SKM-1 treated with dmso at 0.1 percent for 144 hours (cell line): ENCODE data around the gene TMEM87B.
"Not testable (repeated sequence)": the region's sequence is repeated elsewhere in the genome, so short reads cannot be mapped to it uniquely, and the experiment has no call there.

Experiments
- DNase-seq: peaks from one replicate; lab custom pipeline; 2025; ENCODE audit not compliant: unreplicated experiment; lab: John Stamatoyannopoulos, UW

The TMEM87B gene

DNA sequence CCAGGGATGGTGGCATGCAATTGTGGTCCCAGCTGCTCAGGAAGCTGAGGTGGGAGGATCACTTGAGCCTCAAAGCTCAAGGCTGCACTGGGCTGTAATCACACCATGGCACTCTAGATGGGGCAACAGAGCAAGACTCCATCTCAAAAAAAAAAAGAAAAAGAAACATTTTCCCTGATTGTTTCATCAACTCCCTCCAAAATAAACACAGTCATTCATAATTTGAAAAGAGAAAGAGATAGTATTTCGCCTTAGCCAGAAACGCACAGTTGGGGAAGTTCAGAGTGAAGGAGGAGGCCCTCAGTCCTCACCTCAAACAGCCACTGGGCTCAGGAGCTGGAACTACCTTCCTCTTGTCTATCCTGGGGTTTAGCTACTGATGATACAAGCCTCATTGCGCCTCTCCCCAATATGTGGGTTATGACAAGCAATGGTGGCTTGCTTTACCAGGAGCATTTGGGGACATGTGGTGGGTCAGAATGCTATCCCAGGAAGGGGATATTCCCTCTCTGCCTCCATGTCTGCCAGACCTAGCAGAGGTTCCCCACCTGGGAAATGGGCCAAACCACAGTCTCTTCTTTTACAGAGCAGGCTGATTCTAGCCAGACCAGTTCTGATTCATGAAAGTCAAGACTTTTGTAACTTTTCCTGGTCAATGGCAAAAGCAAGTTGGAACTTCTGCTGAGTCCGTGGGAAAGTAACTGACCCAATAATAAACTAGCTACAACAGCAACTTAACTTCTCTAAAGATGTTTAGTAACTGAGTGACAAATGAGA, 22.2 kb upstream of the TMEM87B start:
- DNase-seq, result peak; percentile 22

GRCh38 chr2:112033600-112033999, 21.5 kb upstream of the TMEM87B start:
- DNase-seq, result no peak

DNA sequence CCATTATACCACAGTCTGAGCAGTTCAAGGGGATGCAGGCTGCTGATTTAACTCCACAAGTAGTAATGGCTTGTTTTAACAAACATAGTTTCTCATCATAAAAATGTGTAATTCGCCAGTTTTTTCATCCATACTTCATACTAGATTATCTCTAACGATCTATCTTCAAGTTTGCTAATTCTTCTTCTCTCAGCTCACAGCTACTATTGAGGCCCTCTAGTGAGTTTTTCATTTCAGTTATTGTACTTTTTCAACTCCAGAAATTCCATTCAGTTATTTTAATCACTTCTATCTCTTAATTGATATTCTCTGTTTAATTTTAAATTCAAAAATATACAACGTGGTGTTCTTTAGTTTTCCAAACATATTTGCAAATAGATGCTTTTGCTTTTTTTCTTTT, 20.1 kb upstream of the TMEM87B start:
- no peak for DNase-seq

- DNase-seq, result no peak
Observed at GRCh38 chr2:112035786-112036185, 19.3 kb upstream of the TMEM87B start.

DNA sequence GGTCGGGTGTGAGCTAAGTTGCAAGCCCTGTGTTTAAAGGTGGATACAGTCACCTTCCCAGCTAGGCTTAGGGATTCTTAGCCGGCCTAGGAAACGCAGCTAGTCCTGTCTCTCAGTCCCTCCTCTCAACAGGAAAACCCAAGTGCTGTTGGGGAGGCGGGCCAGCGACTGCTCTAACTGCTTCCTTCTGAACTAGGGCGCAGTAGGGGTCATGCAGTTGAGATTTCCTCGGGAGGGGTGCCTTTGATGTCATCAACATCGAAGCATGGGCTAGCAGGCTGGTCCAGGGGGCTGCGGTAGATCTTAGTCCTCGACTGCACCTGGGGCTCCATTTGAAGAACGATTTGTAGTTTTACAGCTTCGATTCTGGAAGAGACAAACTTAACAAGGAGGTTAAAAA, 15.5 kb upstream of the TMEM87B start:
- DNase-seq, result not testable (repeated sequence)

DNA sequence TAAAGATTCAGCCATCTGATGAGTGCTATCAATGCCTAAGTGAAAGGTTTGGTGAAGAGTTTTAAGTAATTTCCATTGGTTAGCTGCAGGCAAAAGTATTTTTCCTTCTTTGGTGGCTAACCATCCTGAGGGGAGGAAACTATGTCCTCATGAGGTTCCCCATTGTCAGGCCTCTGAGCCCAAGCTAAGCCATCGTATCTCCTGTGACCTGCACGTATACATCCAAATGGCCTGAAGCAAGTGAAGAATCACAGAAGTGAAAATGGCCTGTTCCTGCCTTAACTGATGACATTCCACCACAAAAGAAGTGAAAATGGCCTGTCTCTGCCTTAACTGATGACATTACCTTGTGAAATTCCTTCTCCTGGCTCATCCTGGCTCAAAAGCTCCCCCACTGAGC, 15.0 kb upstream of the TMEM87B start:
- not testable (repeated sequence) for DNase-seq

DNA sequence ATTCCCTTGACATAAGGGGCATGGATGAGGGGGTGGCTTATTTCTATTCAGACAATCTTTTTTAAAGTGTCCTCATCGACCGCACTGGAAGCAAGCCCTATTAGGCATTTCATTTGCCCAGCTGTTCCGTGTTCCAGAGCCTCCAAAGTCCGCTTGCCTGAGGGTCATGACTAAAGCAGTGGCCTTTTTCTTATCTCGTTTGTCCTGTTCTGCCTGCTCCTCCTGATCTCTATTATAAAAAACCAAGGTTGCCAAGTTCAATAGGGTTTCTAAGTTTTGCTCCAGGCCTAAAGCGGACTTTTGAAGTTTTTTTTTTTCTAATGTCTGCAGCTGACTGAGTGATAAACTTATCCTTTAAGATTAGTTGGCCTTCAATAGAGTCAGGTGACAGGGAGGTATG, 13.6 kb upstream of the TMEM87B start:
- not testable (repeated sequence) for DNase-seq

DNA sequence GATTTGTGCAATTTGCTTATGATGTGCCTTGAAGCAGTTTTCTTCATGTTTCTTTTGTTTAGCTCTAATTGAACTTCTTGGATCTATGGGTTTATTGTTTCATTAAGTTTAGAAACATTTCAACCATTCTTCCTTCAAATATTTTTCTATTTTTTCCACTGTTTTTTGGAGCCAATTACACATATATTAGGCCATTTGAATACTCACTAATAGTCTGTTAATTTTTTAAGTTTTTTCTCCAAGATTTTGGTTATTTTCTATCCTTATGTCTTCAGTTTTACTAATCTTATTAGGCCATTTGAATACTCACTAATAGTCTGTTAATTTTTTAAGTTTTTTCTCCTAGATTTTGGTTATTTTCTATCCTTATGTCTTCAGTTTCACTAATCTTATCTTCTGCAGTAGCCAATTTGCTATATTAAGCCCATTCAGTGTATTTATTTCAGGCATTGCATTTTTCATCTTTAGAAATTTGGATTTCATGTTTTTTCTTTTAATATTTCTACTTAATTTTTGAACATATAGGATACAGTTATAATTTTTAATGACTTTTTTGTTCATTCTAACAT, 9.5 kb upstream of the TMEM87B start:
- no peak for DNase-seq

DNA sequence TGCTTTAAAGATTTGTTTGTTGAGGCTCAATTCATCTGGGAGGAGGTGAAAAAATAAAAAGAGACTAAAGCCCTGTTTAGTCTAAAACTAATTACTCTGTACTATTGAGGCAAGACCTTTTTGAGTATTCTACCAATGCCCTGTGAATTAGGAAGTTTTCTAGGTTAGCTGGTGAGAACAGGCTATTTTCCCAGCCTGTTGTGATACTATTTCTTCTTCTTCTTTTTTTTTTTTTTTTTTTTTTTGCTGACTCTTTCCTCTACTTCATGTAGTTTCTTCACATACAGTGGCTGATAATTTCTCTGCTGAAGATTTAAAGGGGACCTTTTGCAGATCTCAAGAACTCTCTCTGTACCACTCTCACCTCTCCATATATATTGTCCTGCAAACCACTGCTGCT, 8.8 kb upstream of the TMEM87B start:
- no peak for DNase-seq

DNA sequence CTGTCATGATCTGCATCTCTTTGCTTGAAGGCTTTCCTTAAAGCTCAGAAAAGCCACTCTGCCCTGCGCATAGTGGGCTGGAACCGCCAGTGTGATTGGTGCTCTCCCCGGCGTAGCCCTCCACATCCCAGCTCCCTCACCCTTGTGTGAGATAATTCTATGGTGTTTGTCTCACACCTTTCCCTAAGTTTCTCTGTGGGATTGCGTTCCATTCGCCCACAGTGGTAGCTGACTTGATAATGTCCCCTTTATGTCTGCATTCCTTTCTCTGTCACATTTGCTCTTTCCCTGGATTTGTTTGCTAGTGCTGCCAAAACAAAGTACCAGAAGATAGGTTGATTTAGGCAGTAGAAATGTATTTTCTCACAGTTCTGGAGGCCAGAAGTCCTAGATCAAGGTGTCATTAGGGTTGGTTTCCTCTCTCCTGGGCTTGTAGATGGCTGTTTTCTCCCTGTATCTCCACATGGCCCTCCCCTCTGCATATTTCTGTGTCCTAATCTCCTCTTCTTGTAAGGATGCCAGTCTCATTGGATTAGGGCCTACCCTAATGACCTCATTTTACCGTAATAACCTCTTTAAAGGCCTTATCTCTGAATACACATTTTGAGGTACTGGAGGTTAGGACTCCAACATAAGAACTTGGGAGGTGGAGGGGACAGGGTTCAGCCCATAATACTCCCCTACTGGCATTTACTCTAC, 7.4 kb upstream of the TMEM87B start:
- no peak for DNase-seq

DNA sequence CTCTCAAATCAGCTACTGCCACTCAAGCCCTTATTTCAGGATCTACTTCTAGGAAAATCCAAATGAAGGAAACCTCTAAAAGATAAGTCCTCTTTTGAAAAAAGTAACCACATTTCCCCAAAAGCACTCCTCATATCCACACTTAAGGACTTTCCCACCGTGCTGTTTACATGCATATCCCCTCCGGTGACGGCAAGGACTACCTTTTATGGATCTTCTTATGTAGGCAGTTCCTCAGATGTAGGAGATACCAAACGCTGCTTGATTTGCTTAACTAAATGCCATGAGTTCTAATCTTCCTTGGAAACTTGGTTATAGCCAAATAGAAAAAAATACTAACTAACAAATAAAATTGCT, 6.9 kb upstream of the TMEM87B start:
- DNase-seq, result no peak

GRCh38 chr2:112048887-112049286, 6.2 kb upstream of the TMEM87B start:
- peak; percentile 65 for DNase-seq

DNA sequence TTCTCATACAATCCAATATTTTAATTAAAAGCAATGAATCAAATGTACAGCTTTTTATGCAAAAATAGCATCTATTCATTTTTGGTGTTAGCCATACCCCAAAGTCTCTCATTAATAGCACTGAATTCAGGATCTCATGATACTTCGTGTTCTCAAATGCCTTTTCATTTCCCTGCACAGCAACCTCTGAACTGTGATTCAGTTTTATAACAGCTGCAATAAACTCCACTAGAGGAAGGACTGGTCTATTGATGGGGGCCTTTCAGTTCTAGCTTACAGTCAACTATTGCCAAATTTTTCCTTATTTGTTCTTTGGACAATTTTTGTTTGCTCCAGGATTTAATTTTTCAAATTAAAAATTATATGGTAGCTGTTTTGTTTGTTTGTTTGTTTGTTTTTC, 4.8 kb upstream of the TMEM87B start:
- DNase-seq, result no peak

DNA sequence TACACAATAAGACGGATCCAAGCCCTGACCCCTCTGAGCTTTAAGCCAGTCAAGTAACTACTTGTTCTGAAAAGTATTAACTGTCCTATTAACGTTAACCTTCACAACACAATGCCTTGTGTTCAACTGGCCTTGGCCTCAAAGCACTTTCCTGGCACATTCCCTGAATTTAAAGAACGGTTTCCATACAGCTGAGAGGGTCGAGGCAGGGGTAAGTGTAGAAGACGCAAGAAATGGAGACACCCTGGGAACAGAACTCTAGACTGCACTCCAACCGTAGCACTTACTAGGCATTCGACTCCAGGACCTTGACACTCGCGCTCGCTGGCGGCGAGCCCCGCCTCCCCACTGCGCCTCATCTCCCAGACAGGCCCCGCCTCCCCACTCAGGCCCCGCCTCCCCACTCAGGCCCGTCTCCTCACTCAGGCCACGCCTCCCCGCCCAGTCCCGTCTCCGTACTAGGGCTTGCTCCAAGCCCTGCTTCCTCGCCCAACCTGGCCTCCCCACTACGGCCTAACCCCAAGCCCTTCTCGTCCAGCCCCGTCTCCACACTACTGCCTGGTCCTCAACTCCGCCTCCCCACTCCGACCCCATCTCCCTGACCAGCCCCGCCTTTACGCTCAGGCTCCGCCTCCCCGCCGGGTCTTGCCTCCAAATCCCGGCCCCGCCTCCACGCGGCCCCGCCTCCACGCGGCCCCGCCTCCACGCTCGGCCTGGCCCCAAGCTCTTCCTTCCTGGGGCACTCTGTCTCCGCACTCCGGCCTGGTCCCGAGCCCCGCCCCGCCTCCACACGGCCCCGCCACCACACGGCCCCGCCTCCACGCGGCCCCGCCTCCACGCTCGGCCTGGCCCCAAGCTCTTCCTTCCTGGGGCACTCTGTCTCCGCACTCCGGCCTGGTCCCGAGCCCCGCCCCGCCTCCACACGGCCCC, 887 bp upstream of the TMEM87B start:
- DNase-seq, result peak; percentile 93

DNA sequence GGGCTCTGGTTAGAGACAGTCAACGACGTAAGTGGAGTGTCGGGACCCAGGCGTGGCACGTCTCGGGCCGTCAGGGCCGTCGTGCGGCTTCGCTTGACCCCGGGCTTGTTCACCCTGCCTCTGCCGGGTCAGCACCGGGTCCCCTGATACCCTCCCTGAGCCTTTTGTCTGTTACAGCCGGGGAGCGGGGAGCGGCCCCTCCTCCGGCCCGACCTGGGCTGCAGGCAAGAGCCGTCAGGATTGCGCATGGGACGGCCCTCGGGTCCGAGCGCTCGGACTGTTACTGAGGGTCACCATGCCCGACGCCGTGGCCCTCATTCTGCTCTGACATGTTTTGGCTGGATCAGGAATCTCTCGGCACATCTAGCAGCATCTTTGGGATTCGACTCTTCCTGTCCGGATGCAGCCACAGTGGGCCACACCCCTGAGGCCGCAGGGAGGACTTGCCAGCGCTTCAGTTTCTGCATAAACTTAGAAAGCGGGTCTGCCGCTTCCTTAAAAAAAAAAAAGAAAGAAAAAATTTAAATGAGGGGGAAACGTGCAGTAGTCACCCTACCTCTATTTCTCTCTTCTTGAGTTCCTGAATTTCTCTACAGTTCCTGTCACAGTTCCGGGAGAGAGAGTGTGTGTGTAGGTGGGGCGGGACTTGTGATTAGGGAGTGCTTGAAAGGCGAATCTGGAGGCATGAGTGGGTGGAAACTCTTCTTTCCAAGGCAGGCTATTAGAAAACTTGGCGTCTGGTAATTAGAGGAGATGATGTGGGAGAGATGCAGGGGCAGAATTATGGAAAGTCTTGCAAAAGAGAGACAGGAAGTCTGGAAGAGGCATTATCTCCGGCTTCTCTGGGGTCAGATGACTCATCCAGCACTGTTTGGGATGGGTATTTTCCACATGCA, 909 bp downstream of the TMEM87B start:
- DNase-seq, result peak; percentile 74

DNA sequence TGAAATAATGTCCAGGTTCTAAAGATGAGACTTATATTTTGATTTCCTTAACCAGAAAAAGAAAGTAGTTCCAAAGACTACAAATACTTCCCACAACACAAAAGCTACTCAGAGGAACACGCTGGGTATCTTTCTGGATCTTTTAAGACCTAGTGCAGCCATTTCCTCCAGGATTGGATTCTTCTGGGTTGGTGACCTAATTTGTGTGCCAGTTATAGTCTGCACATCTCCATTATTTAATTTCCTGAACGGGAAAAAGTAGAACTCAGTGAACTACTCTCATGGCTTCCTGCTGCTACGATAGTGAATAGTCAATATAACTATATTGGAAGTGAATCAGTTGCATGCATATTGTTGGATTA, 1.5 kb downstream of the TMEM87B start:
- DNase-seq, result no peak

DNA sequence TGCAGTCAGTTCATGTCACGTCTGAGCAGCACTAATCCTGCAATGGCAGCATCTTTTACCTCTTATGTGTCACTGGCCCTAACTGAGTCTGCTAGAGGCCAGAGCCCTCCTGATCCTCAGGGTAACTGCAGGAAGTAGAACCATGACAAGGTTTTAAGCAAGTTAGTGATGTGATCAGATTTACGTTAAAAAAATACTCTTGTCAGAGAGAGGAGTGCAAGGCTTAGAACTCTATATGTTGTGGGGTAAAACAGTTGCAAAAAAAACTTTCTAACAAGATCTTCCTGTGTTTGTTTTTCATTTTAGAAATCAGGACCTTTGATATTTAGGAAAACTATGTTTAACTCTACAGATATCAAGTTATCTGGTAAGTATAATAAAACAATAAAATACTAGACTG, 4.6 kb downstream of the TMEM87B start:
- DNase-seq, result no peak

GRCh38 chr2:112061299-112061698, 6.2 kb downstream of the TMEM87B start:
- no peak for DNase-seq

DNA sequence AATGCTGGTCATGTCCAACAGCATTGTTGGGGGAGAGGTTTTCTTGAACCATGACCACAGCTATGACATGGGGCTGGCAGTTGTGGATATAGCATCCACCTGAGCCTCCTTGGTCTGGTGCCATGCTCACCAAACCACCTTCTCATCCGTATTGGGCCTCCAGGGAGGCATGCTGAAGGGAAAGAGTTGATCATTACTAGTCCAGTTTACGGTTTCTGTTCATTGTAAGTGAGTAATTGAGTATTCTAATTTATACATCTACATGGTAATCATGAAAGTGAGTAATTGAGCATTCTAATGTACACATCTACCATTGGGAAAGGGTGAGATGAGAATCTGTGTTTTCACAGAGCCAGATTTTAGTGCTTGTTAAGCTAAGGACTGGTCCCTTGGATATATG, 6.8 kb downstream of the TMEM87B start:
- DNase-seq, result no peak

DNA sequence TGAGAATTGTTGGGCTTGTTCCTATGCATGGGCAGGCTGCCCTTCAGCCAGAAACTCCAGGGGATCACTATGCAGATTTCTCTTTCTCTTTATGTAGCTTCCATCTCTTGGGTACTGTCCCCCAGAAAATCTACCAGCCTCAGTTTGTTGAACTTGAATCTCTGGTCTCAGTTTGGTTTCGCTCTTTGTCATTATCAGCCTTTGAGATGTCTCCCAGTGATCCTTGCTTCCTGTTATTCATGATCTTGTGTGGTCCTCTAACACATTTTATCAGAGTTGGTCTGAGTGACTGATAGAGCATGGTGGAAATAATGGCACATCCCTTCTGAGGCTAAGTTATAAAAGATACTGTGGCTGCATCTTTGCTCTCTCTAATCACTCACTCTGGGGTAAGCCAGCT, 7.8 kb downstream of the TMEM87B start:
- DNase-seq, result no peak
